ENCODE data around the gene SLC7A5.
A peak's percentile ranks its signal among the peaks of the same experiment; 100 is the strongest.
"Not testable (repeated sequence)": the region's sequence is repeated elsewhere in the genome, so short reads cannot be mapped to it uniquely, and the experiment has no call there.

Gene SLC7A5

DNA sequence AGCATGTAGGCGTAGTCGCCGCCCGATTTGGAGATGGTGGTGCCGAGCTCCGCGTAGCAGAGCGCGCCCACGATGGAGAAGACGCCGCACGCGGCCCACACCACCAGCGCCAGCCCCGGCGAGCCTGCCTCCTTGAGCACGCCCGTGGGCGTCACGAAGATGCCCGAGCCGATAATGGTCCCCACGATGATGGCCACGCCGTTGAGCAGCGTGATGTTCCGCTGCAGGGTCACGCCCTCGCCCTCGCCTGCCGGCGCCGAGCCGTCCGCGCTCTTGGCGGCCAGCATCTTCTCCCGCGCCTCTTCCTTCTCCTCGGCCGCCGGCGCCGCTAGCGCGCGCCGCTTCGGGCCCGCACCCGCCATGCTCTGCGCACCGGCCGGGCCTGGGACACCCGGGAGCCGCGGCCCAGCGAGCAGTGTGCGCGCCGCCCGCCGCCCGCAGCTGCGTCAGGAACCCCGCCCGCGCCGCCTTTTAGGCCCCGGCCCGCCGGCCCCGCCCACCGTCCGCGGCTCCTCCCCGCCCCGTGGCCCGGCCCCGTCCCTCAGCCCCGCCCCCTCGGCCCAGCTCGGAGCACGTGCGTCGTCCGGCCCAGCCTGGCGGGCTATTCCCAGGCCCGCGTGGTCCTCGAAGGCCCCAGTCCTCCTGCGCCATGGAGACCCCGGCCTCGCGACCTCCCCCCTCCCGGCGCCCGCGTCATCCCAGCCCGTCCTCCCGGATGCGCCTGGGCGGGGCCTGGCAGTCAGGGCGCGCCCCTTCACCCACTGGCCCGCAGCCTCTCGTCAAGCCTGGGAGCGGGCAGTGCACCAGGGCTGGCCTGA is at the start of gene SLC7A5:
TSS of gene SLC7A5 (minus strand) at position 447 of the 818 bp plus-strand sequence. CDS start at position 362, 85 bp downstream.
- CTCF ChIA-PET = interaction anchor here (1.0 to 7.7 kb wide), 4 partner anchors 19 to 100 kb away, joined by 3 to 48 read pairs (median 12); no protein-coding TSS in a partner anchor
- not testable (repeated sequence) for DNase-seq (ENCODE audit: low spot score)
- POLR2A ChIA-PET (ENCODE audit: low non-redundant PET) = interaction anchor here (0.7 to 0.9 kb wide), 2 partner anchors 22 to 62 kb away, joined by 3 to 4 read pairs; no protein-coding TSS in a partner anchor
- H3K27ac ChIP-seq = peak within 1 kb of the TSS; percentile 99

GRCh38 chr16:87918338-87918737 is 49.0 kb upstream of the SLC7A5 start:
- ChIA-PET CTCF (interaction anchor here (0.6 to 0.7 kb wide), 2 partner anchors 19 to 519 kb away, joined by 3 to 4 read pairs; no protein-coding TSS in a partner anchor), POLR2A (ENCODE audit: low non-redundant PET) (no interaction called here)
- TF ChIP-seq, protein P1, sequence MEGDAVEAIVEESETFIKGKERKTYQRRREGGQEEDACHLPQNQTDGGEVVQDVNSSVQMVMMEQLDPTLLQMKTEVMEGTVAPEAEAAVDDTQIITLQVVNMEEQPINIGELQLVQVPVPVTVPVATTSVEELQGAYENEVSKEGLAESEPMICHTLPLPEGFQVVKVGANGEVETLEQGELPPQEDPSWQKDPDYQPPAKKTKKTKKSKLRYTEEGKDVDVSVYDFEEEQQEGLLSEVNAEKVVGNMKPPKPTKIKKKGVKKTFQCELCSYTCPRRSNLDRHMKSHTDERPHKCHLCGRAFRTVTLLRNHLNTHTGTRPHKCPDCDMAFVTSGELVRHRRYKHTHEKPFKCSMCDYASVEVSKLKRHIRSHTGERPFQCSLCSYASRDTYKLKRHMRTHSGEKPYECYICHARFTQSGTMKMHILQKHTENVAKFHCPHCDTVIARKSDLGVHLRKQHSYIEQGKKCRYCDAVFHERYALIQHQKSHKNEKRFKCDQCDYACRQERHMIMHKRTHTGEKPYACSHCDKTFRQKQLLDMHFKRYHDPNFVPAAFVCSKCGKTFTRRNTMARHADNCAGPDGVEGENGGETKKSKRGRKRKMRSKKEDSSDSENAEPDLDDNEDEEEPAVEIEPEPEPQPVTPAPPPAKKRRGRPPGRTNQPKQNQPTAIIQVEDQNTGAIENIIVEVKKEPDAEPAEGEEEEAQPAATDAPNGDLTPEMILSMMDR (conservative IDR thresholded peaks at IDR 0.05; ENCODE audit: low read depth) = no peak
- H3K27ac ChIP-seq = peak overlapping the region; percentile 21; the same call in 1 of the 2 replicates
- DNase-seq (ENCODE audit: low spot score) = no peak

DNA sequence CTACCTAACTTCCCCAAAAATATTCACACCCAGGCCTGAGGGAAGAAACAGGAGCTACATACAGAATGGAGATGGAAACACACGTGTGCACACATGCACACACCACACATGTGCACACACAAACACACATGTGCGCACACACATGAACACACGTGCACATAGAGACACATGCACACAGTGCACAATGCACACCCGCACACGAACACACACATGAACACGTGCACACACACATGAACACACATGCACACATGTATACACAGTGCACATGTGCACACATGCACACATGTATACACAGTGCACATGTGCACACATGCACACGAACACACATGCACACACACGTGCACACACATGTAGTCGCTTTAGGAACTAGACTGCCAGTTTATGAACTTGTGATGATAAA is 48.2 kb upstream of the SLC7A5 start:
- H3K27ac ChIP-seq = no peak overlapping the region
- TF ChIP-seq, protein P1 (conservative IDR thresholded peaks at IDR 0.05; ENCODE audit: low read depth) = no peak
- POLR2A ChIA-PET (ENCODE audit: low non-redundant PET) = no interaction called here
- CTCF ChIA-PET = no interaction called here
- DNase-seq (ENCODE audit: low spot score) = no peak

- ChIA-PET POLR2A (ENCODE audit: low non-redundant PET) (no interaction called here), CTCF (interaction anchor here (0.6 to 0.8 kb wide), 2 partner anchors 65 to 147 kb away, joined by 4 read pairs; no protein-coding TSS in a partner anchor)
- no peak for DNase-seq (ENCODE audit: low spot score)
- H3K27ac ChIP-seq = no peak overlapping the region
- TF ChIP-seq, protein P1 (conservative IDR thresholded peaks at IDR 0.05; ENCODE audit: low read depth) = no peak
Observed at GRCh38 chr16:87914812-87915211, 45.5 kb upstream of the SLC7A5 start.

- CTCF ChIA-PET = interaction anchor here (0.6 kb wide), 1 partner anchor 478 kb away, joined by 3 read pairs; no protein-coding TSS in a partner anchor
- POLR2A ChIA-PET (ENCODE audit: low non-redundant PET); H3K27ac ChIP-seq; DNase-seq (ENCODE audit: low spot score): not testable (repeated sequence)
Observed at GRCh38 chr16:87914021-87914725, 44.9 kb upstream of the SLC7A5 start.

DNA sequence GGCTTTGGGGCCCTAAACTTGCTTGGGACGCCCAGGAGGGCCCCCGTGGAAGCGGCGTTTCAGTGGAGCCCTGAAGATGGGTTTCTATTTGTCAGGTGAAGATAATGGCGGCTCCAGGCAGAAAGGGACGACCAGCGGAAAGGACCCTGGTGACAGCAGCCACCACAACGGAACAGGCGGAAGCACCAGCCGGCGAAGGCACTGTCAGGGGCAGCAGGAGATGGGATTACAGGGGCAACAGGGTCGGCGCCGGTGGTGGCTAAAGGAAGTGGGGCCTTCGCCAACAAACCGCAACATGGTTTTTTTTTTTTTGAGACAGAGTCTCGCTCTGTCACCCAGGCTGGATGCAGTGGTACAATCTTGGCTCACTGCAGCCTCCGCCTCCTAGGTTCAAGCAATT is 43.4 kb upstream of the SLC7A5 start:
- DNase-seq (ENCODE audit: low spot score); CTCF ChIA-PET; POLR2A ChIA-PET (ENCODE audit: low non-redundant PET); H3K27ac ChIP-seq: not testable (repeated sequence)

GRCh38 chr16:87911106-87911763 is 41.9 kb upstream of the SLC7A5 start:
- H3K27ac ChIP-seq; POLR2A ChIA-PET (ENCODE audit: low non-redundant PET); DNase-seq (ENCODE audit: low spot score): not testable (repeated sequence)
- CTCF ChIA-PET = interaction anchor here (0.6 kb wide), 1 partner anchor 651 kb away, joined by 5 read pairs; no protein-coding TSS in a partner anchor

- CTCF ChIA-PET = interaction anchor here (0.6 to 2.3 kb wide), 4 partner anchors 38 to 525 kb away, joined by 3 to 14 read pairs (median 3); no protein-coding TSS in a partner anchor
- POLR2A ChIA-PET (ENCODE audit: low non-redundant PET); H3K27ac ChIP-seq: not testable (repeated sequence)
- TF ChIP-seq, protein P1 (conservative IDR thresholded peaks at IDR 0.05; ENCODE audit: low read depth) = peak; percentile 88
- DNase-seq (ENCODE audit: low spot score) = peak; percentile 64
Observed at GRCh38 chr16:87909203-87909935, 40.1 kb upstream of the SLC7A5 start.

- DNase-seq (ENCODE audit: low spot score); POLR2A ChIA-PET (ENCODE audit: low non-redundant PET); H3K27ac ChIP-seq: not testable (repeated sequence)
- CTCF ChIA-PET = interaction anchor here (2.3 kb wide), 1 partner anchor 37 kb away, joined by 14 read pairs; no protein-coding TSS in a partner anchor
Observed at GRCh38 chr16:87908101-87908500, 38.8 kb upstream of the SLC7A5 start.

GRCh38 chr16:87905521-87905920 is 36.2 kb upstream of the SLC7A5 start:
- H3K27ac ChIP-seq; POLR2A ChIA-PET (ENCODE audit: low non-redundant PET); DNase-seq (ENCODE audit: low spot score): not testable (repeated sequence)
- CTCF ChIA-PET = interaction anchor here (0.7 kb wide), 1 partner anchor 126 kb away, joined by 5 read pairs; no protein-coding TSS in a partner anchor

DNA sequence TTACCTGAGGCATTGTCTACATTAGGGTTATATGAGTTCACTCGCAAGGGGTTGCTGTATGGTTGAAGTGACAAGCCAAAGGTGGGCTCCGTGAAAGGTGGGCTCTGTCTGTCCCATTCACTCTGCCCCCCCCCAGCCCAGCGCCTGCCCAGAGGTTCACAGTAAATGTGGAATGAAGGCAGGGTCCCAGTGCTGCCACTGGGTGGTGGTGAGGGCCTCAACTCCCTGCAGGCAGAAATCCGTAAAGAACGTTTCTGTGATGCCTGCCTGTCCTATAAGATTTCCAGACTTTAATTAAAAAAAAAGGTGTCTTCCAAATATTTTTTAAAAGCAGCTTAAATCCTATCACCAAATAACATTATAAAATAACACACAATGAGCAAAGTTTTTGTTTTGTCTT is 35.7 kb upstream of the SLC7A5 start:
- POLR2A ChIA-PET (ENCODE audit: low non-redundant PET); CTCF ChIA-PET; H3K27ac ChIP-seq; DNase-seq (ENCODE audit: low spot score): not testable (repeated sequence)
